Lower leg skin (tissue), 3 donors: ENCODE results near the gene LILRA6.
"Not testable (repeated sequence)": the region's sequence is repeated elsewhere in the genome, so short reads cannot be mapped to it uniquely, and the experiment has no call there.

ENCODE experiments used
- CTCF ChIP-seq, 3 donors: fragments of 450-650 bp; IDR thresholded peaks; one replicate each; pipeline ENCODE4 v1.5.1; 2016; ENCODE audit warnings: antibody characterized with exemption in 3 of 3, mild to moderate bottlenecking in 3 of 3, moderate library complexity in 2 of 3
- POLR2A ChIP-seq, 2 donors: fragments of 450-650 bp; IDR thresholded peaks; one replicate each; pipeline ENCODE4 v1.6.1; 2016 to 2017; ENCODE audit warnings: antibody characterized with exemption in 2 of 2, mild to moderate bottlenecking in 1 of 2, moderate library complexity in 1 of 2

- TF ChIP-seq POLR2A, CTCF (IDR thresholded peaks at IDR 0.05): not testable (repeated sequence)
Observed at GRCh38 chr19:54289160-54289559, 46.6 kb upstream of the LILRA6 start.
